PC-3 (cell line): Measurements from ENCODE around the gene LRRC61.
"Not testable (repeated sequence)": the region's sequence is repeated elsewhere in the genome, so short reads cannot be mapped to it uniquely, and the experiment has no call there.

ENCODE experiments used
- EZH2 ChIP-seq: fragments of 300-600 bp; sonication (generic); IDR thresholded peaks from one replicate; pipeline ENCODE4 v1.6.1; 2017; ENCODE audit warnings: antibody characterized with exemption, mild to moderate bottlenecking, low read length; ENCODE audit not compliant: unreplicated experiment
- TF ChIP-seq, protein P1 (sequence below): fragments of 300-600 bp; sonication (generic); conservative IDR thresholded peaks from 2 replicates; pipeline ENCODE4 v1.5.1; 2017; ENCODE audit warnings: antibody characterized with exemption, low read depth, mild to moderate bottlenecking, low read length

DNA sequence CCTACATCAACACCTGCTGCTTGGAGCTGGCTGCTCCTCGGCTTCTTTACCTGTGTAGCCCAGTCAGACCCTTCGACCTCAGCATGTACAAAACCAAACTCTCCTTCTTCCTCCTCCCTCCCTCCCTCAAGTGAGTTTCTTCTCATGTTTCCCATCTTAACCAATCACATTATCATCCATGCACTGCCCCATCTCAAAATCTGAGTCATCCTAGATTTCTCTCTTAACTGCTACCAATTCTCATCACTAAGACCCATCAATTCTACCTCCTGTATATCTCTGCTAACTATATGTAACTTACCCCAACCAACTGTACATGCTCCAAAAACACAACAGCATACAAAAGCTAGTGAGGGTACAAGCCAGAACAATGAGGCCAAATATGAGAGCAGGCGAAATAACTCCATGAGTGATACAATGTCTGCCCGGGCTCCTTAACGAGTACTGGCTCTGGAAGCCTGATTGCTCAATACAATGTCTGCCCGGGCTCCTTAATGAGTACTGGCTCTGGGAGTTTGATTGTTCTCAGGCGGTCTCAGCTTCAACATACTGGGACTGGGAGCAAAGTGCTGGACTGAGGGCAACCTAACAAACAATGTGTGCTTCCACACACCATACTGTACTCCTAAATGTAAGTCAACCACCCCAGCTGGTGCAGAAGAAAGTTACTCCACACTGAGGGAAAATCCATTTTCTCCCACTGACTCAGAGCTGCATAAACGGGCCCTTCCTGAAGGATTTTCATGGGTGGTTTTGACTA lies 18.5 kb upstream of the LRRC61 start:
- TF ChIP-seq, protein P1, sequence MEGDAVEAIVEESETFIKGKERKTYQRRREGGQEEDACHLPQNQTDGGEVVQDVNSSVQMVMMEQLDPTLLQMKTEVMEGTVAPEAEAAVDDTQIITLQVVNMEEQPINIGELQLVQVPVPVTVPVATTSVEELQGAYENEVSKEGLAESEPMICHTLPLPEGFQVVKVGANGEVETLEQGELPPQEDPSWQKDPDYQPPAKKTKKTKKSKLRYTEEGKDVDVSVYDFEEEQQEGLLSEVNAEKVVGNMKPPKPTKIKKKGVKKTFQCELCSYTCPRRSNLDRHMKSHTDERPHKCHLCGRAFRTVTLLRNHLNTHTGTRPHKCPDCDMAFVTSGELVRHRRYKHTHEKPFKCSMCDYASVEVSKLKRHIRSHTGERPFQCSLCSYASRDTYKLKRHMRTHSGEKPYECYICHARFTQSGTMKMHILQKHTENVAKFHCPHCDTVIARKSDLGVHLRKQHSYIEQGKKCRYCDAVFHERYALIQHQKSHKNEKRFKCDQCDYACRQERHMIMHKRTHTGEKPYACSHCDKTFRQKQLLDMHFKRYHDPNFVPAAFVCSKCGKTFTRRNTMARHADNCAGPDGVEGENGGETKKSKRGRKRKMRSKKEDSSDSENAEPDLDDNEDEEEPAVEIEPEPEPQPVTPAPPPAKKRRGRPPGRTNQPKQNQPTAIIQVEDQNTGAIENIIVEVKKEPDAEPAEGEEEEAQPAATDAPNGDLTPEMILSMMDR: not testable (repeated sequence)
- not testable (repeated sequence) for TF ChIP-seq EZH2
